SK-N-SH treated with all-trans-retinoic acid at 6 μM for 48 hours (cell line): ENCODE measurements around the gene TMA7B.

ENCODE experiments used
- SNAI2 ChIP-seq: fragments of 250-450 bp; sonication (Bioruptor Pico); IDR thresholded peaks from 2 replicates; pipeline ENCODE4 v1.5.0; 2020; ENCODE audit warnings: mild to moderate bottlenecking, moderate library complexity
- ZNF70 ChIP-seq: fragments of 450-650 bp; formaldehyde crosslinking; IDR thresholded peaks from 2 replicates; pipeline ENCODE4 v1.5.0; 2020; ENCODE audit warnings: mild to moderate bottlenecking, moderate library complexity
- TF ChIP-seq, protein P1 (sequence below): fragments of 250-450 bp; sonication (Bioruptor Pico); IDR thresholded peaks from 2 replicates; pipeline ENCODE4 v1.8.0; 2020; ENCODE audit warnings: mild to moderate bottlenecking, moderate library complexity, borderline replicate concordance

DNA sequence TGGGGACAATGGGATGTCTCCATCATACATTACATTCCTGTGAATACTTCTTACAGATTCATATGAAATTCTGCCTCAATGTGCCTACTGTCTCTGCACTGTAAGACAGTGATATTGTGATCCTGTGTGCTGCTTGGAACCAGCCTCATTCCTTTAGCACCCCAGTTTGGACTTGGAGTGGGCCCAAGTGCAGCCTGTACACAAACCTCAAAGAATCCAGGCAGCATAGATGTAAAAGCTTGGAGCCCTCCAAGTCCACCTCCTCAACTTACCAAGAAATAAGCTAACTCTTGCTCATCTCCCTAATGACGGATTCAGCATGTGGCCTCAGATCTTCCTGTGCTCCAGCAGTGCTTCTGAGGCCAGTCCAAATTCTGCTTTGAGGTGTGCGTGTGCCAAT, 34.9 kb upstream of the TMA7B start:
- TF ChIP-seq SNAI2 (CRISPR knock-in tag) (no peak), ZNF70 (no peak)
- TF ChIP-seq, protein P1, sequence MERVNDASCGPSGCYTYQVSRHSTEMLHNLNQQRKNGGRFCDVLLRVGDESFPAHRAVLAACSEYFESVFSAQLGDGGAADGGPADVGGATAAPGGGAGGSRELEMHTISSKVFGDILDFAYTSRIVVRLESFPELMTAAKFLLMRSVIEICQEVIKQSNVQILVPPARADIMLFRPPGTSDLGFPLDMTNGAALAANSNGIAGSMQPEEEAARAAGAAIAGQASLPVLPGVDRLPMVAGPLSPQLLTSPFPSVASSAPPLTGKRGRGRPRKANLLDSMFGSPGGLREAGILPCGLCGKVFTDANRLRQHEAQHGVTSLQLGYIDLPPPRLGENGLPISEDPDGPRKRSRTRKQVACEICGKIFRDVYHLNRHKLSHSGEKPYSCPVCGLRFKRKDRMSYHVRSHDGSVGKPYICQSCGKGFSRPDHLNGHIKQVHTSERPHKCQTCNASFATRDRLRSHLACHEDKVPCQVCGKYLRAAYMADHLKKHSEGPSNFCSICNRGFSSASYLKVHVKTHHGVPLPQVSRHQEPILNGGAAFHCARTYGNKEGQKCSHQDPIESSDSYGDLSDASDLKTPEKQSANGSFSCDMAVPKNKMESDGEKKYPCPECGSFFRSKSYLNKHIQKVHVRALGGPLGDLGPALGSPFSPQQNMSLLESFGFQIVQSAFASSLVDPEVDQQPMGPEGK: no peak
